Peyer's patch (tissue), 4 donors: Measurements from ENCODE around the gene SH2B3. TPM values are rescaled to one million over a fixed set of nuclear protein-coding genes. Genes with fewer than 3 reads are reported as not detected.

ENCODE experiments used
- DNase-seq, 3 donors: peaks; one replicate each; pipeline ENCODE4 v3.0.0-alpha.2; 2017 to 2019
- H3K27ac ChIP-seq, 4 donors: fragments of 200-600 bp; sonication (generic); one replicate each; pipeline ENCODE4 v1.5.1; 2016 to 2019
- H3K27me3 ChIP-seq, 2 donors: fragments of 200-600 bp; sonication (generic); one replicate each; pipeline ENCODE4 v1.5.1; 2019
- H3K36me3 ChIP-seq, 3 donors: fragments of 200-600 bp; sonication (generic); one replicate each; pipeline ENCODE4 v1.5.1; 2016 to 2019
- H3K4me1 ChIP-seq, 4 donors: fragments of 200-600 bp; sonication (generic); one replicate each; pipeline ENCODE4 v1.5.1; 2016 to 2019
- H3K4me3 ChIP-seq, 4 donors: fragments of 200-600 bp; sonication (generic); 1 replicate in 3 of 4; 2 replicates in 1 of 4; pipeline ENCODE4 v1.5.1; 2016 to 2019; ENCODE audit warnings: mild to moderate bottlenecking in 1 of 4
- H3K9me3 ChIP-seq, 4 donors: fragments of 200-600 bp; sonication (generic); one replicate each; pipeline ENCODE4 v1.5.1; 2016 to 2019; ENCODE audit warnings: mild to moderate bottlenecking in 1 of 4
- CTCF ChIP-seq, 6 experiments: fragments of 450-650 bp in 4 of 6; fragments of 200-600 bp in 2 of 6; sonication (generic) in 1 of 6; IDR thresholded peaks; one replicate each; pipeline ENCODE4 v1.5.1; 2017 to 2019; ENCODE audit warnings: antibody characterized with exemption in 6 of 6, mild to moderate bottlenecking in 3 of 6, moderate library complexity in 1 of 6
- POLR2A ChIP-seq, 2 donors: fragments of 450-650 bp; IDR thresholded peaks; one replicate each; pipeline ENCODE4 v1.5.1; 2017; ENCODE audit warnings: antibody characterized with exemption in 2 of 2, mild to moderate bottlenecking in 2 of 2, moderate library complexity in 2 of 2
- total RNA-seq, 4 donors: library from RNA; depleted of rRNA; stranded (reverse); fragments of >200 nt; gene quantifications; one replicate each; pipeline ENCODE4 v1.1.0, GENCODE V29; 2016

Gene SH2B3
- total RNA-seq, 4 donors from 2014 or later, result 4.4 to 37.1 (median 8.4) TPM

DNA sequence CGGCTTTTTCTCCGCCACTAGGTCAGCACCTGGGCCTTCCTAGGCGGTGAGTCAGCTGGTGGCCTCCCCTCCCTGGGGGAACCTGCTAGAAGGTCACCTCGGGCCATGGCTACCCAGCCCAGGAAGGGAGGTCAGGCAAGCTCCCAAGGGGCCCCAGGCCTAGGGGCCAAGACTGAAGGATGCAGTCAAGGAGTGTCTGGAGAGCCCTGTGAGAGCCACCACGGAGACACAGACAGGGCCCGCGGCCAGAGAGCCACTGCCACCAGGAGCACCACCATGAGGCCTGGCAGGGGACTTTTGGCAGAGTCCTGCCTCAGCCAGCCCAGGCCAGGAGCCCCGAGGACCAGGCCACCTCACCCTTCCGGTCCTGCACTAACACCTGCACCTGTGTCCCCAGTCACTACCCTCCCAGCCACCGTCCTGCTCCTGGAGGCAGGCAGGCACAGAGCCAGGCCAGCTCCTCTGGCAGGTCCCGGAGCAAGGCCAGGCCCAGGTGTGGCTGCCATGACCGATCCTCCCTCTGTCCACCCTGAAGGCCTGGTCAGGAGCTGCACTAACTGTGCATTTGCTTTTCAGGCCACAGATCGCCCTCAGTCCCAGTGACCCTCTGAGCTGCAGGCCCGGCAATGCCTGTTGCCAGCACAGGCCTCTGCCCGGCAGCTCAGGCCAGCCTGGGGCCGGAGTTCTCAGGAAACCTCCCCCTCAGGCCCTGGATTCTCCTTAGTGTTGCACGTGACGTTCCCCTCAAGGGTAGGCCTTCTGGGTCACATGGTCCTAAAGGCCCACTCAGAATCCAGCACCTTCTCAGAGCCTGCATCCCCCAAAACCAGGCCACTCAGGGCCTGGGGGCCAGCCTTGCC lies 43.8 kb upstream of the SH2B3 start:
- TF ChIP-seq POLR2A (IDR thresholded peaks at IDR 0.05) (no peak), CTCF (IDR thresholded peaks at IDR 0.05) (no peak)
- Histone ChIP-seq H3K36me3 (peaks cover 0 to 35% (median 0%) of the 10 kb centered on the region in 3 donors), H3K27ac (no peak overlapping the region), H3K27me3 (no peaks in the 10 kb centered on the region), H3K4me3 (no peak overlapping the region), H3K9me3 (no peaks in the 10 kb centered on the region), H3K4me1 (peaks cover 0 to 16% (median 0%) of the 10 kb centered on the region in 4 donors)
- no peak for DNase-seq

GRCh38 chr12:111362687-111363475 lies 42.8 kb upstream of the SH2B3 start:
- no peak for DNase-seq
- peaks cover 0 to 35% (median 0%) of the 10 kb centered on the region in 3 donors for H3K36me3 ChIP-seq
- H3K27ac ChIP-seq, result no peak overlapping the region

GRCh38 chr12:111363578-111363977 lies 42.1 kb upstream of the SH2B3 start:
- Histone ChIP-seq H3K9me3 (no peaks in the 10 kb centered on the region), H3K36me3 (peaks cover 0 to 35% (median 0%) of the 10 kb centered on the region in 3 donors), H3K27ac (no peak overlapping the region), H3K27me3 (no peaks in the 10 kb centered on the region), H3K4me1 (peaks cover 0 to 31% (median 3%) of the 10 kb centered on the region in 4 donors), H3K4me3 (no peak overlapping the region)
- TF ChIP-seq POLR2A (IDR thresholded peaks at IDR 0.05) (no peak), CTCF (IDR thresholded peaks at IDR 0.05) (no peak)
- DNase-seq, result no peak

More at GRCh38 chr12:111362687-111363475, 42.8 kb upstream of the SH2B3 start:
- no peak for TF ChIP-seq POLR2A (IDR thresholded peaks at IDR 0.05)
- TF ChIP-seq CTCF (IDR thresholded peaks at IDR 0.05), result no peak
- no peaks in the 10 kb centered on the region for H3K27me3 ChIP-seq
- peaks cover 0 to 25% (median 0%) of the 10 kb centered on the region in 4 donors for H3K4me1 ChIP-seq
- H3K4me3 ChIP-seq, result no peak overlapping the region
- no peaks in the 10 kb centered on the region for H3K9me3 ChIP-seq

DNA sequence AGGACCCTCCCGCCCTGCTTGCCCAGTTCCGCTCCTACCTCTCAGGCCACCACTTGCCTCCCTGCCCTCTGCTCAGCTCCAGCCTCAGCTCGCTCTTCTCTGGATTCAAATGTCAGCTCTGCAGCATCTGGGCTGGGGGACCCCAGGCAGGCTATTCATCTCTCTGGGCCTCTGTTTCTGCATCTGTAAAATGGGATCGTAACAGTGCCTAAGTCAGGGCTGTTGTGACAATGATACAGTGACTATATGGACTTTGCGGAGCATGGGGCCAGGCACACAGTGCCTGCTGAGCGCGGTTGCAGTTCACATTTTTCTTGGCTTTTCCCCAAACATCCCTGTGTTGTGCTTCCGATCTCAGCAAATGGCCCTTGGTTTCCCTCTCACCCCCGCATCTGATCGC lies 39.6 kb upstream of the SH2B3 start:
- Histone ChIP-seq H3K9me3 (no peaks in the 10 kb centered on the region), H3K36me3 (peaks cover 0 to 35% (median 0%) of the 10 kb centered on the region in 3 donors), H3K27me3 (no peaks in the 10 kb centered on the region), H3K27ac (no peak overlapping the region), H3K4me1 (peaks cover 0 to 31% (median 8%) of the 10 kb centered on the region in 4 donors), H3K4me3 (no peak overlapping the region)
- no peak for DNase-seq
- TF ChIP-seq POLR2A (IDR thresholded peaks at IDR 0.05), result no peak
- no peak for TF ChIP-seq CTCF (IDR thresholded peaks at IDR 0.05)

DNA sequence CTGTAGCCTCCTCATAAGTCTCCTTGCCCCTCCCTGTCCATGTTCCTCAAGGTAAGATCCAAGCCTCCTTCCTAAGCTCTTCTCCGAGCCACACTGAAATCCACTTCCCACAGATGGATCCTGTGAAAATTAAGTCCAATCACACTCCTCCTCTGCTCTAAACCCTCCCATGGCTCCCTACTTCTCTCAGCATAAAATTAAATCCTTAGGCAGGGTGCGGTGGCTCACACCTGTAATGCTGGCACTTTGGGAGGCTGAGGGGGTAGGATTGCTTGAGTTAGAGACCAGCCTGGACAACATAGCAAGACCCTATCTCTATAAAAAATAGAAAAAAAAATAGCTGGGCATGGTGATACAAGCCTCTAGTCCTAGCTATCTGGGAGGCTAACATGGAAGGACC lies 39.1 kb upstream of the SH2B3 start:
- Histone ChIP-seq H3K4me3 (no peak overlapping the region), H3K27me3 (no peaks in the 10 kb centered on the region), H3K9me3 (no peaks in the 10 kb centered on the region), H3K36me3 (peaks cover 0 to 35% (median 0%) of the 10 kb centered on the region in 3 donors), H3K4me1 (peaks cover 0 to 31% (median 8%) of the 10 kb centered on the region in 4 donors), H3K27ac (no peak overlapping the region)
- no peak for DNase-seq
- TF ChIP-seq CTCF (IDR thresholded peaks at IDR 0.05), result no peak
- no peak for TF ChIP-seq POLR2A (IDR thresholded peaks at IDR 0.05)
